Stimulated activated CD4-positive, alpha-beta T cell treated with anti-CD3 and anti-CD28 coated beads, Interleukin-15, amount 100 ng/mL, for 24 hours (primary cell): ENCODE results near the gene MIPEP.
"Not testable (repeated sequence)": the region's sequence is repeated elsewhere in the genome, so short reads cannot be mapped to it uniquely, and the experiment has no call there.

ENCODE experiments used
- DNase-seq: peaks from one replicate; pipeline ENCODE4 v3.0.0-alpha.2; 2020

MIPEP gene

GRCh38 chr13:23884361-23884760, 4.8 kb downstream of the MIPEP start:
- not testable (repeated sequence) for DNase-seq

- no peak for DNase-seq
Measured at GRCh38 chr13:23883255-23883654, 5.9 kb downstream of the MIPEP start.

GRCh38 chr13:23881402-23881800, 7.8 kb downstream of the MIPEP start:
- DNase-seq: not testable (repeated sequence)

DNA sequence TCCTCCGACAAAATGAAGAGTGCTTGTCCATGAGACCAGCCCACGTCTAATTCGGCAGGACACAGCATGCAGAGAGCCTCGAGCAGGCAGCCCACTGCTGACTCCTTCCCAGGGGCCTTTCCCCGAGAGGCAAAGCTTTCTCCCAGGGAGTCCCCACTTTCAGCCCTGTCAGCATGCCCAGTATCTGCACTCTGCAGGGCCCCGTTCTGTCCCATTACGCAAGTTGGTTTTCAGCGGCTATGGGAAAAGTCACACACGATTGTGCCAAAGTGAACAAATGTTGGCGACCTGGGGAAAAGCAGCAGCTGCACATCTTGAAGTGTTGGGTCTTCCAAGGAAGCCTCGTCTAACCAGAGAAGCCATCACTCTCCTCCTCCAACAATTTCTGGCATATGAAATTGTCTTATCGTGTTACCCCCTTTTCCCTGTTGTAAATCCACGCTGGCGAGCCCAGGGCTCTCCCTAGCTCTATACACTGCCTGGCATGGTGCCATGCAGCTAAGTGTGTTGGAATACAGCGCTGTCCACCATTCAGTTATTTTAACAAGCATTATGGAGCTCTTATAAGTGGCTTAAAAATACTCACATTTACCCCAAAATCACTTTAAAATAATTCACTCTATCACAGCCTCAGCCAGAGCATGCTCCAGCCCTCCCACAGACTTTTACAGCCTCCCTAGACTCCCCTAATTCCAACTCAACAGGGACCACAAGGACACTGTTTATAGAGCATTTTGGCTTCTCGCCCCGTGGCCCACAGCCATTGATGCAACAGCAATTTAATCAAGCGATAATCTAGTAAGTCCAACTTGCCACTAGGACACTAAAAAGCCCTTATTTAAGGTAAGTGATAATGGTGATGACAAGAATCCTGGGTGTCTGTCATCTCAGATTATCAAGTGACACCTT, 8.5 kb downstream of the MIPEP start:
- not testable (repeated sequence) for DNase-seq

- DNase-seq: no peak
Measured at GRCh38 chr13:23877286-23877685, 11.9 kb downstream of the MIPEP start.

GRCh38 chr13:23876265-23876664, 12.9 kb downstream of the MIPEP start:
- DNase-seq: no peak

DNA sequence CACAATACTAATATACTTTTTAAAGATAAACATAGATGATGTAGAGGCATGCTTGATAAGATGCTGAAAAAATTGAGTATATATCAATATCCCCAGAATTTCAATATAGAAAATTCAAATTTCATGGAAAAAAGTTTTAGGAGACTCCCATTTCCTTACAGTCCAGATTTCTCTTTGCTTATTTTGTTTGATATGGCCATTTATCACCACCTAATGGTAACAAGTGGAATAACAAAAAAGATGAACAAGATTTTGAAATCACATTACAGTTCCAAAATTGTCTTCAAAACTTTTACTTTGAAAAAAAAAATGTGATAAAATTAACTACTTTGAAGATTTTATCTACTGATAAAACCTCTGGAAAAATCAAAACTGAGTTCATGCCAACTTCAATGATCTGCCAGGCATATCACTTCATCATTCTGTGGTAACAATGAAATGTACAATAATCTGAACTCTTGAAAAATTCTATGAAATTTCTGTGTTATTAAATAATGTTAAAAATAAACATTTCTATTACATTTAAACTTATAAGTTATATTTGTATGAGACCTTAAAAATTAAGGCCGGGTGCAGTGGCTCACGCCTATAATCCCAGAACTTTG, 17.5 kb downstream of the MIPEP start:
- no peak for DNase-seq

GRCh38 chr13:23870356-23871140, 18.7 kb downstream of the MIPEP start:
- no peak for DNase-seq

DNA sequence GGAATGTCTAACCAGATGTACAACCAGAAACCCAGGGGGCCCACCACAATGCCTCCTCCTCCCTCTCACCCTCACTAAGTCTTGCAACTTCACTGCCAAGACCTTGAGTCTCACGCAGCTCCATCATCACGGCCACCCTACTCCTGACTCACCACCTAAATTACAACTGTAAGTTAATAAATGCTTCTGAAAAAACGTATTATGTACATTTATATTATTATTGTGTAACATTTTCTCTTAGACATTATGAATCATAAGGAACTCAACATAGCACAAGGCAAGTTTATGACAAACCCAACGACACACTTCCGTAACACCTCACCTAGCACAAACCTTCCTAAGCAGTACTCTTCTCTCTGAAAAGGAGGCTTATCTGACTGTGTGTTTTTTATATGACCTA, 20.7 kb downstream of the MIPEP start:
- no peak for DNase-seq

DNA sequence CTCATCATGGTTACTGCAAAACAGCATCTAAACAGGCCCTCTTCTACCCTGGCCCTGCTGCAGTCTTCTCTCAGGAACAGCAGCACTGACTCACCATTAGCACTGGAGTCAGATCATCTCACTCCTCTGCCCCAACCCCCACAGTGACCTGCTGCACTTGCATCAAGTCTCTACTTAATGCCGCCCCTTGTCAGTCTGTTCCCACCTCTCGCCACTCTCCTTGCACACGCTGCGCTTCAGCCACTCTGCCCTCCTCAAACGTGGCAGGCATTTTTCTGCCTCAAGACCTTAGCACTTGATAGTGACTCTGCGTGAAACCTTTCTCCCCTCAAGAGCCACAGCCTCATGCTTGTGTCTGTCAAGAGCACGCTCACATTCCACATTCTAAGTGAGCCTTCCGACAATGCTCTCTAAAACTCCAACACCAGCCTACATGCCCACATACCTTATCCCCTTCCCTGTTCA, 22.1 kb downstream of the MIPEP start:
- no peak for DNase-seq

DNA sequence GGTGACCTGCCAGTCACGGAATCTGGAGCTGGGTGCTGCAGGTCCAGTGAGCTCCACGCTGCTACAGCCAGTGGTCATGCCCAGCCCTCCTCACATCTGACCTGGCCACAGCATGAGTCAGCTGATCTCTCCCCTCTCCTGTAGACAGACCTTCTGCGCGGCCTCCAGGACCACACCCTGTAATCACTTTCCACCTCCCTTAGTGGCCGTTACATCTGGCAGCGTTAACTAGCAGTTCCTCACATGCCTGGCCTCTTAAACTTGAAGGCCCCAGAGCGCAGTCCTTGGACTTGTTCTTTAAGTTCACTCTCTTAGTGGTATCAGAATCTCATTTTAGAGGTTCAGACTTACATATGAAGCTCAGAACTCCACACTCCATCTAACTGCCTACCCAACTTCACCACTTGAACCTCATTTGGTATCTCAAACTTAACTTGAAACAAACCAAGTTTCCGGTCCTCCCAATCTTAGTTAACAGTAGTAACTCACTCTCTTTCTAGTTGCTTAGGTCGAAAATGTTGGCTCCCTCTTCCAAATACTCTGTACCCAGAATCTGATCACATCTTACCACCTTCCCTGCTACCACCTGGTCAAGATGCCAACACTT, 22.7 kb downstream of the MIPEP start:
- DNase-seq: no peak

DNA sequence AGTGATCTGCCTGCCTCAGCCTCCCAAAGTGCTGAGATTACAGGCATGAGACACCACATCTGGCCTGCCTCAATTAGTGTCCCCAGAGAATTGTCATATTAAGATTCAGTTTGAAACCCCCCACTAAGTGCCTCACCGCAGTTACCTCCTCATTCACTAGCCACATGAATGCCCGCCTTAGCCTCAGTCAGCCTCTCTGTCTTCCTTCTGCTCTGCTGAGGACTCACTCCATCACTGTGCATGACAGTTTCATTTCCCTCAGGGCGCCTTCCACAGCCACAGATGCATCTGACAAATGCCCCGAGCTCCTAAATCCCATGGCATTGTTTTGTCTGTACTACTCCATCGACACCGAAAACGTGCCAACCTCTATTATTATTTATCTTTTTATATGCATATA, 23.3 kb downstream of the MIPEP start:
- DNase-seq: no peak

DNA sequence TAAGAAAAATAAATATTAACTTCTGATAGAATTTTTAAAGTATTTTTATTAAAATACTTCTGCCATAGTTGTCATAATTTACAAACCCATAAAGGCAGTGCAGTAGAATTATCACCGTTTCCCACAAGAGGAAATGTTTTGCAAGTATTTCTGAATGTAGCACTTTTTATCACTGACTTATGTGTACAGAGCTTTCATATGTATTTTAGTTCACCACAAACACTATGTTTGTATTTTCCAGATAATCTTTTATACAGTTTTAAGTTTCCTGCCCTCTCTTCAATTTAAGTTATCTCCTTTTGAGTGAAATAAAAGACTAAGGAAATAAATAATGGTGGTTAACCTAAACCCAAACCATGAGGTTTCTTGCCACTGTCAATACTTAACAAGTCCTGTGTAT, 24.2 kb downstream of the MIPEP start:
- DNase-seq: no peak

DNA sequence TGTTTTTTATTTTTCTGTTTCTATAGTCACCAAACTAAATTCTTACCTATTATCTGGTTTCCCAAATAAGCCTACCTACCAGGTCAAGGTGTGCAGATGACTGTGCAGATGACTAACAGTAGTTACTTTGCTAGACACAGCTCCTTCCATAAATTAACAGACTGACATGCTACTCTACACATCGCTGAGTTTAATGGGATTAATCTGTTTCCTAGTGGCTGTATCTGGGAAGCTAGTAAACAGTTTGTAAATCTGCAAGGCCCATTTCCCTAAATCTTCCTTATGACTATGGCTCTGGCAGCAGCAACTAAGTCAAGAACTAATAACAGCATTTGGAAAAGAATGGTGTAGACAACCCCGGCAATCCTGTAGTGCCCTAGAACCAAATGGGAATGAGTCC, 27.9 kb downstream of the MIPEP start:
- no peak for DNase-seq

GRCh38 chr13:23859904-23860303, 29.3 kb downstream of the MIPEP start:
- no peak for DNase-seq

DNA sequence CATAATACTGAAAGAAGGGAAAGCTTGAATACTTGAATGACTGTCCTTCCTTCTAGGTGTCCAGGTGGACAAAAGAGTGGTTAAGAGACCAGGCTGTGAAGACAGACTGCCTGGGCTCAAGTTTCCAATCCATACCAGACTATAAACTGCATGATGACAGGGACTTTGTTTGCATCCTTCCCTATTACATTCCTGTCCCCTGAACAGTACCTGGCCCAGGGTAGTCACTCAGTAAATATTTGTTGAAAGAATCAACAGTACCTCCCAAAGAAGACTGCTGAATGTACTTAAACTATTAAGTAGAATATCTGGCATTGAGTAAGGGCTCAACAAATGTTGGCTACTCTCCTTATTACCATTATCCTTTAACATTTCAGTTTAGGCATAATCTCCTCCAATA, 29.7 kb downstream of the MIPEP start:
- no peak for DNase-seq

- DNase-seq: no peak
Measured at GRCh38 chr13:23858546-23858945, 30.7 kb downstream of the MIPEP start.

DNA sequence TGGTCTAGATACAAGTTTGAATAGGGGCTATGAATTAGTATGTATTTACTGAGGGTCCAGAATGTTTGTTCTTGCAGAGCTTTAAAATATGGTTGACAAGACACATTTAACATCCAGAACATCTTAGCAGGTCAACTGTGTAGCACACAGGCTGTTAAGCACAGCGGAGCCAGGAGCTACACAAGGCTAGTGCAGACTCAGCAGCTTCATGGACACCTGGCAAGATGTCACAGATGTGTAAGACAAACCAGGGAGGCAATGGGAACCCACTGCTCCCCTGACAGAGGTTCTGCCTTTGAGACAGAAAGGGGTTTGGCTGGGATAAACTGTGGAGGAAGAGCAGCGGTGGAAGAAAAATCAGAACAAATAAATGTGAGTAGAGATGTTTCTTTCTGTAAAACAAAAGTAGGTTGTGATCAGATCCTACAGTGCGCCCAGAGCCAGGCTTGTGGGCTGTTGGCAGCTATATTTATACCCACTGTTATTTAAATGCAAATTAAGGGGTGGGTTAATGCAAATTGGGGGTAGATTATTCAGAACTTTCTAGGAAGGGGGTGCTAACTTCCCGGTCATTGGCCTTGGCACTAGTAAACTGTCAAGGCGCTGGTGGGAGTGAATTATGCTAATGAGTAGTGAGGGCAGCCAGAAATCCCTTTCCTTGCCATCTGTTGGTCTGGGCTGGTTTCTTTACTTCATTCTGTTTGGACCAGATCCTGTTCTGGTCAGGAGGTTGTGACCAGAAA, 33.0 kb downstream of the MIPEP start:
- DNase-seq: no peak

DNA sequence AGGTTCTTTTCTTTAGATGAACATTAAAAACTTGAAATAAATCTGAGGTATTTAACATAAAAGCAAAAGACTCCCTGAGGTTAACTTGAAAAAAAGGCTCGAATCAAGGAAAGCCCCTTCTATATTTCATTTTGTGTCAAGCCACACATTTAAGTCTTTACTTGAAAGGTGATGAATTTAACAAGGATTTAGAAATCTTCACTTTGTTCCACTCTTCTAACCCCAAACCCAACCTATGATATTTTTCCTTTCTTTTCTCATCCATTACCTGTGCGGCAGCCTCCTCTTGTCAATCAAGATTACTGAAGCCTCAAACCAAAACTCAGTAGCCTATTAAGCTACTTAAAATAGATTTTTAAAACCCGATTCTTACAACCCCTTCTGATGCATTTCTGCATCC, 33.8 kb downstream of the MIPEP start:
- DNase-seq: no peak

DNA sequence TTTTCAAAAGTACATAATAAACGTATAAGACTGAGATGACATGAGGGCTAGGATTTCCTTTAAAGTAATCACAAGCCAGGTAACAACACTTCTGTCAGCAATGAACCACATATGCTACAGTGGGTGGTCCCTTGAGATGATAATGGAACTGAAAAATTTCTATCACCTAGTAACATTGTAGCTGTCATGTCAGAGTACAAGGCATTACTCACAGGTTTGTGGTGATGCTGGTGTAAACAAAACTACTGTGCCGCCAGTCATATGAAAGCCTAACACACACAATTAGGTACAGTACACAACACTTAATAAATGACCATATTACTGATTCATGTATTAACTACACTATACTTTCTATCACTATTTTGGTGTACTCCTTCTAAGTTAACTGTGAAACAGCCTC, 36.8 kb downstream of the MIPEP start:
- no peak for DNase-seq

GRCh38 chr13:23851106-23851505, 38.1 kb downstream of the MIPEP start:
- no peak for DNase-seq

DNA sequence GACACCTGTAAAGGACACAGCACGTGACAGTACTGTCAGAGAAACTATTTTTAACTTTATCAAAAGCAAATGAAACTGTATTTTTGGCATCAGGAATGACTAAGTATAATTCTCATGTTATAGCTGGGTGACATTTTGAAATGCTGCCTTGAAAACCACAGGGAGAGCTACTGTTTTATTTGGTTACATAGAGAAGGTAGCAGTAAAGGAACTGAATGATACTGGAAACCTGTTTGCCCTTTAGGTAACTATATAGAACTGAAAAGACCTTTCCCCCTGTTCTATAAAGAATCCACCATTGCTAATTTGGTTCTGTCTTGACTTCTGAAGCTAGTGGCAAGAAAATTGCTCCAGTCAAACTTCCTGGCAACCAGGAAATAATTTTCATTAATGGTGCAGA, 39.1 kb downstream of the MIPEP start:
- no peak for DNase-seq
